Panc1 (cell line): ENCODE measurements around the gene SLC35G2. TPM values are rescaled to one million over a fixed set of nuclear protein-coding genes. Genes with fewer than 3 reads are reported as not detected.

Experiments used
- ATAC-seq: fragments of 200-7000 bp; cut with Tn5 transposase; 2 replicates; pipeline ENCODE4 v1.9.1; 2020; ENCODE audit warnings: mild to moderate bottlenecking, moderate library complexity
- BruUV-seq: library from RNA; stranded (reverse); fragments of 400-500 nt; replicated peaks from 2 replicates; lab custom pipeline; 2021; lab: Mats Ljungman, UMichigan
- CTCF ChIA-PET: fragments of 300-600 bp; sonication (Branson Sonifier 250); formaldehyde crosslinking; loops from one replicate; lab custom pipeline; 2022; ENCODE audit warnings: antibody characterized with exemption; lab: Charles Lee
- POLR2A ChIA-PET: fragments of 300-600 bp; sonication (Branson Sonifier 250); formaldehyde crosslinking; loops from one replicate; lab custom pipeline; 2022; ENCODE audit warnings: antibody characterized with exemption; lab: Charles Lee
- DNase-seq: peaks from one replicate; pipeline ENCODE4 v3.0.0-alpha.2; 2010; ENCODE audit warnings: low read depth, low spot score
- H3K27ac ChIP-seq: 2 replicates; pipeline ENCODE4 v1.5.1; 2011; ENCODE audit warnings: mild to moderate bottlenecking, low read length, inconsistent platforms
- H3K27me3 ChIP-seq: fragments of 200-500 bp; sonication (Bioruptor generic); 2 replicates; pipeline ENCODE4 v1.6.0; 2014; ENCODE audit warnings: low read length, inconsistent platforms; ENCODE audit not compliant: control insufficient read depth, insufficient read depth
- H3K36me3 ChIP-seq: fragments of 200-500 bp; sonication (Bioruptor generic); 2 replicates; pipeline ENCODE4 v1.5.1; 2014; ENCODE audit warnings: inconsistent platforms, mild to moderate bottlenecking, low read length, moderate library complexity; ENCODE audit not compliant: control insufficient read depth, insufficient read depth
- H3K4me1 ChIP-seq: 2 replicates; pipeline ENCODE4 v1.5.1; 2011; ENCODE audit warnings: inconsistent platforms, mild to moderate bottlenecking, low read length, moderate library complexity; ENCODE audit not compliant: control insufficient read depth, insufficient read depth
- H3K4me3 ChIP-seq, 2 experiments: 2 replicates each; pipeline ENCODE4 v1.5.1; 2011 to 2012; ENCODE audit warnings: low read depth in 2 of 2, low read length in 2 of 2, mild to moderate bottlenecking in 2 of 2, inconsistent platforms in 1 of 2, moderate library complexity in 1 of 2
- H3K9me3 ChIP-seq: fragments of 200-500 bp; sonication (Bioruptor generic); 2 replicates; pipeline ENCODE4 v1.5.1; 2014; ENCODE audit warnings: low read depth, mild to moderate bottlenecking, inconsistent platforms, low read length, moderate library complexity; ENCODE audit not compliant: control insufficient read depth, insufficient read depth
- POLR2AphosphoS5 ChIP-seq: IDR thresholded peaks from 2 replicates; pipeline ENCODE4 v1.6.1; 2012; ENCODE audit warnings: mild to moderate bottlenecking, low read depth, low read length, moderate library complexity
- SIN3A ChIP-seq: IDR thresholded peaks from 2 replicates; pipeline ENCODE4 v1.6.1; 2012; ENCODE audit warnings: low read depth, mild to moderate bottlenecking, low read length, moderate library complexity, borderline replicate concordance; ENCODE audit not compliant: insufficient read depth
- TCF7L2 ChIP-seq: IDR thresholded peaks from 2 replicates; pipeline ENCODE4 v1.6.1; 2011; ENCODE audit warnings: mild to moderate bottlenecking, low read depth, low read length, inconsistent platforms
- in situ Hi-C: cut with HindIII; loops from 2 replicates; pipeline ENCODE4 v1.10.0; 2016; ENCODE audit warnings: low sequenced_read_pairs, low pct_unique_long_range_greater_than_20kb
- intact Hi-C: fragments of 100-400 bp; cut with micrococcal nuclease; formaldehyde crosslinking; loops from one replicate; pipeline ENCODE4 v1.10.0; 2022; ENCODE audit not compliant: unreplicated experiment
- total RNA-seq: library from RNA; stranded (reverse); gene quantifications from one replicate; pipeline ENCODE4 v1.2.1, GENCODE V29; 2021; ENCODE audit not compliant: unreplicated experiment
- TF ChIP-seq, protein P1 (sequence below), 2 experiments: IDR thresholded peaks; 2 replicates each; pipeline ENCODE4 v1.6.1; 2011 to 2012; ENCODE audit warnings: low read depth in 2 of 2, control low read depth in 1 of 2, low read length in 1 of 2, mild to moderate bottlenecking in 1 of 2, moderate library complexity in 1 of 2; ENCODE audit not compliant: insufficient read depth in 1 of 2
- TF ChIP-seq, protein P2 (sequence below): fragments of 450-650 bp; IDR thresholded peaks from 2 replicates; pipeline ENCODE4 v1.5.1; 2017; ENCODE audit warnings: mild to moderate bottlenecking

The SLC35G2 gene
- total RNA-seq, 1 experiment from 2014 or later: 15.0 TPM

DNA sequence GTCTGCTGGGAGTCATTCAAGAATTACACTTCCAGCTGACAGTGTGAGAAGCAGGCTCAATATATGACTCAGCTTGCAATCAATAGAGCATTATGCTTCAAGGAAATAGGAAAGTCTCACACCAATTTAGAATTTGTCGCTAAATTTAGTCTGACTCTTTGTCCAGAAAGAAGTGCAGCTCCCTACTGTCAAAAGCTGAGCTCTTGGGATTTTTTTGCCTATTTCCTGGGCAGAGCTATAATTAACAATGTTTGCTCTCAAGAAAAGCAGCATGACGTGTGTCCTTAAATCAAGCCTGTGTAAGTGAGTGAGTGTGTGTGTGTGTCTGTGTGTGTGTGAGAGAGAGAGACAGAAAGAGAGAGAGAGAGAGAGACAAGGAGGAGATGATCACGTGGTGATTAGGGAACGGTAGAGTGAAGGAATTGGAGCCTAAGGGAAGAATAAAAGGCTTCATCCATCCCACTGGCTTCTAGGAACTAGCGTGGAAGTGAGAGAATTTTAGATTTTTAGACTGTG lies 16.4 kb upstream of the SLC35G2 start:
- Histone ChIP-seq H3K4me1 (no peaks in the 10 kb centered on the region), H3K4me3 (no peak overlapping the region), H3K27ac (no peak overlapping the region), H3K27me3 (no peaks in the 10 kb centered on the region), H3K36me3 (no peaks in the 10 kb centered on the region), H3K9me3 (no peaks in the 10 kb centered on the region)
- TF ChIP-seq TCF7L2 (no peak), SIN3A (no peak)
- in situ Hi-C loops (no loop called here), intact Hi-C loops (no loop called here)
- ChIA-PET CTCF (interaction anchor here (0.6 kb wide), 3 partner anchors 10 to 44 kb away, joined by 3 to 5 read pairs (median 4); no protein-coding TSS in a partner anchor), POLR2A (no interaction called here)
- ATAC-seq: no peak
- no TSS peak for BruUV-seq
- DNase-seq: no peak

DNA sequence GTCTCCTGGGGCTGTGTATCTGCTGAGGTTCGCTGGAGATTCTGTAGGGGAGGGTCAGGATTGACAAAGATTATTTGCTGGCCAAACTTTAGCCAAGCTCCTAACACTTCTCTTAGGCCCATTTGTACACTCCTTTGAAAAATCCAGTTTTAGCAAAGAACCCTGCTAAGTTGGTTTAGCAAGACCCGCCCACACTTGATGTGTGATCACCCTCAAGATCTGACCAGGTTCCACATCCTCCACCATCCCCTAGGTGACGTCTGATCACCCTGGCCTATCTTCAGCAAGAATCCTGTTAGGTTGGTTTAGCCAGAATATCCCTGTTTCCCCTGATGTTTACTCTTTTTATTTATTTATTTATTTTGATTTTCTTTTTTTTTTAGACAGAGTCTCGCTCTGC lies 14.8 kb upstream of the SLC35G2 start:
- in situ Hi-C loops (no loop called here), intact Hi-C loops (no loop called here)
- POLR2A ChIA-PET: no interaction called here
- H3K27me3 ChIP-seq: no peaks in the 10 kb centered on the region
- DNase-seq (no peak), ATAC-seq (no peak)
- BruUV-seq: no TSS peak
- H3K4me3 ChIP-seq: no peak overlapping the region
- H3K4me1 ChIP-seq: no peaks in the 10 kb centered on the region
- H3K27ac ChIP-seq: no peak overlapping the region
- CTCF ChIA-PET: no interaction called here
- TF ChIP-seq POLR2AphosphoS5 (no peak), SIN3A (no peak), TCF7L2 (no peak)
- TF ChIP-seq, protein P1, sequence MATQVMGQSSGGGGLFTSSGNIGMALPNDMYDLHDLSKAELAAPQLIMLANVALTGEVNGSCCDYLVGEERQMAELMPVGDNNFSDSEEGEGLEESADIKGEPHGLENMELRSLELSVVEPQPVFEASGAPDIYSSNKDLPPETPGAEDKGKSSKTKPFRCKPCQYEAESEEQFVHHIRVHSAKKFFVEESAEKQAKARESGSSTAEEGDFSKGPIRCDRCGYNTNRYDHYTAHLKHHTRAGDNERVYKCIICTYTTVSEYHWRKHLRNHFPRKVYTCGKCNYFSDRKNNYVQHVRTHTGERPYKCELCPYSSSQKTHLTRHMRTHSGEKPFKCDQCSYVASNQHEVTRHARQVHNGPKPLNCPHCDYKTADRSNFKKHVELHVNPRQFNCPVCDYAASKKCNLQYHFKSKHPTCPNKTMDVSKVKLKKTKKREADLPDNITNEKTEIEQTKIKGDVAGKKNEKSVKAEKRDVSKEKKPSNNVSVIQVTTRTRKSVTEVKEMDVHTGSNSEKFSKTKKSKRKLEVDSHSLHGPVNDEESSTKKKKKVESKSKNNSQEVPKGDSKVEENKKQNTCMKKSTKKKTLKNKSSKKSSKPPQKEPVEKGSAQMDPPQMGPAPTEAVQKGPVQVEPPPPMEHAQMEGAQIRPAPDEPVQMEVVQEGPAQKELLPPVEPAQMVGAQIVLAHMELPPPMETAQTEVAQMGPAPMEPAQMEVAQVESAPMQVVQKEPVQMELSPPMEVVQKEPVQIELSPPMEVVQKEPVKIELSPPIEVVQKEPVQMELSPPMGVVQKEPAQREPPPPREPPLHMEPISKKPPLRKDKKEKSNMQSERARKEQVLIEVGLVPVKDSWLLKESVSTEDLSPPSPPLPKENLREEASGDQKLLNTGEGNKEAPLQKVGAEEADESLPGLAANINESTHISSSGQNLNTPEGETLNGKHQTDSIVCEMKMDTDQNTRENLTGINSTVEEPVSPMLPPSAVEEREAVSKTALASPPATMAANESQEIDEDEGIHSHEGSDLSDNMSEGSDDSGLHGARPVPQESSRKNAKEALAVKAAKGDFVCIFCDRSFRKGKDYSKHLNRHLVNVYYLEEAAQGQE (IDR thresholded peaks at IDR 0.05; ENCODE audit: insufficient read depth in 1 of 2, low read depth in 2 of 2, low read length in 1 of 2): no peak
- TF ChIP-seq, protein P2, sequence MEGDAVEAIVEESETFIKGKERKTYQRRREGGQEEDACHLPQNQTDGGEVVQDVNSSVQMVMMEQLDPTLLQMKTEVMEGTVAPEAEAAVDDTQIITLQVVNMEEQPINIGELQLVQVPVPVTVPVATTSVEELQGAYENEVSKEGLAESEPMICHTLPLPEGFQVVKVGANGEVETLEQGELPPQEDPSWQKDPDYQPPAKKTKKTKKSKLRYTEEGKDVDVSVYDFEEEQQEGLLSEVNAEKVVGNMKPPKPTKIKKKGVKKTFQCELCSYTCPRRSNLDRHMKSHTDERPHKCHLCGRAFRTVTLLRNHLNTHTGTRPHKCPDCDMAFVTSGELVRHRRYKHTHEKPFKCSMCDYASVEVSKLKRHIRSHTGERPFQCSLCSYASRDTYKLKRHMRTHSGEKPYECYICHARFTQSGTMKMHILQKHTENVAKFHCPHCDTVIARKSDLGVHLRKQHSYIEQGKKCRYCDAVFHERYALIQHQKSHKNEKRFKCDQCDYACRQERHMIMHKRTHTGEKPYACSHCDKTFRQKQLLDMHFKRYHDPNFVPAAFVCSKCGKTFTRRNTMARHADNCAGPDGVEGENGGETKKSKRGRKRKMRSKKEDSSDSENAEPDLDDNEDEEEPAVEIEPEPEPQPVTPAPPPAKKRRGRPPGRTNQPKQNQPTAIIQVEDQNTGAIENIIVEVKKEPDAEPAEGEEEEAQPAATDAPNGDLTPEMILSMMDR: no peak
- H3K36me3 ChIP-seq: no peaks in the 10 kb centered on the region
- H3K9me3 ChIP-seq: no peaks in the 10 kb centered on the region

DNA sequence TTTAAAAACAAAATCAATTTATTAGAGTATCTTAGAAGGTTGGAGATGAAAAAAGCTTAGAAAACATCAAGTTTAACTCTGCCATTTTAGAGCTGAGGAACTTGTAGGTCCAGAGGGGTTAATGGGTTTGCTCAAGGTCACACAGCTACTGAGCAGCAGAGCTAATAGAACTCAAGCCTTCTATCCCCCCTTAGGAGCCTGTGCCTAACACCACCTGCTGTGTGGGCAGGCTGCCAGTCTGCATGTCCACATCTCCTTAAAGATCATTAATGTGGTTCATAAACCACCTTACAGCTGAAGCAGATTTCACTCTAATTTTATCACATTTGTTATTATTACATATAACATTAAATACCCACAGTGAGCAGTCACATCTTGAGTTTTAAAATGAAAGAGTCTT lies 14.1 kb upstream of the SLC35G2 start:
- in situ Hi-C loops: no loop called here
- DNase-seq: no peak
- Histone ChIP-seq H3K36me3 (no peaks in the 10 kb centered on the region), H3K4me3 (no peak overlapping the region), H3K4me1 (no peaks in the 10 kb centered on the region), H3K9me3 (no peaks in the 10 kb centered on the region), H3K27me3 (no peaks in the 10 kb centered on the region), H3K27ac (no peak overlapping the region)
- no TSS peak for BruUV-seq
- POLR2A ChIA-PET: no interaction called here
- CTCF ChIA-PET: no interaction called here
- ATAC-seq: no peak
- TF ChIP-seq, protein P1 (IDR thresholded peaks at IDR 0.05; ENCODE audit: insufficient read depth in 1 of 2, low read depth in 2 of 2, low read length in 1 of 2): no peak
- TF ChIP-seq, protein P2: no peak
- no peak for TF ChIP-seq SIN3A
- no peak for TF ChIP-seq POLR2AphosphoS5
- no peak for TF ChIP-seq TCF7L2
- intact Hi-C loops: no loop called here
